GM12891 (cell line): ENCODE measurements around the gene PLCB2.

Experiments
- PAX5 ChIP-seq: IDR thresholded peaks from 2 replicates; pipeline ENCODE4 v1.6.1; 2011; ENCODE audit warnings: low read length, moderate library complexity, mild to moderate bottlenecking; ENCODE audit not compliant: insufficient read depth, severe bottlenecking
- POLR2A ChIP-seq: IDR thresholded peaks from 2 replicates; pipeline ENCODE4 v1.6.1; 2011; ENCODE audit warnings: low read depth, low read length, control low read depth
- POLR2AphosphoS5 ChIP-seq: IDR thresholded peaks from 2 replicates; pipeline ENCODE4 v1.6.1; 2011; ENCODE audit warnings: low read depth, low read length, control low read depth
- POU2F2 ChIP-seq: IDR thresholded peaks from 2 replicates; pipeline ENCODE4 v1.6.1; 2011; ENCODE audit warnings: low read depth, mild to moderate bottlenecking, control low read depth, low read length, moderate library complexity
- SPI1 ChIP-seq: IDR thresholded peaks from 2 replicates; pipeline ENCODE4 v1.6.1; 2011; ENCODE audit warnings: low read depth, low read length, control low read depth
- TAF1 ChIP-seq: IDR thresholded peaks from 2 replicates; pipeline ENCODE4 v1.6.1; 2011; ENCODE audit warnings: low read depth, low read length, control low read depth

DNA sequence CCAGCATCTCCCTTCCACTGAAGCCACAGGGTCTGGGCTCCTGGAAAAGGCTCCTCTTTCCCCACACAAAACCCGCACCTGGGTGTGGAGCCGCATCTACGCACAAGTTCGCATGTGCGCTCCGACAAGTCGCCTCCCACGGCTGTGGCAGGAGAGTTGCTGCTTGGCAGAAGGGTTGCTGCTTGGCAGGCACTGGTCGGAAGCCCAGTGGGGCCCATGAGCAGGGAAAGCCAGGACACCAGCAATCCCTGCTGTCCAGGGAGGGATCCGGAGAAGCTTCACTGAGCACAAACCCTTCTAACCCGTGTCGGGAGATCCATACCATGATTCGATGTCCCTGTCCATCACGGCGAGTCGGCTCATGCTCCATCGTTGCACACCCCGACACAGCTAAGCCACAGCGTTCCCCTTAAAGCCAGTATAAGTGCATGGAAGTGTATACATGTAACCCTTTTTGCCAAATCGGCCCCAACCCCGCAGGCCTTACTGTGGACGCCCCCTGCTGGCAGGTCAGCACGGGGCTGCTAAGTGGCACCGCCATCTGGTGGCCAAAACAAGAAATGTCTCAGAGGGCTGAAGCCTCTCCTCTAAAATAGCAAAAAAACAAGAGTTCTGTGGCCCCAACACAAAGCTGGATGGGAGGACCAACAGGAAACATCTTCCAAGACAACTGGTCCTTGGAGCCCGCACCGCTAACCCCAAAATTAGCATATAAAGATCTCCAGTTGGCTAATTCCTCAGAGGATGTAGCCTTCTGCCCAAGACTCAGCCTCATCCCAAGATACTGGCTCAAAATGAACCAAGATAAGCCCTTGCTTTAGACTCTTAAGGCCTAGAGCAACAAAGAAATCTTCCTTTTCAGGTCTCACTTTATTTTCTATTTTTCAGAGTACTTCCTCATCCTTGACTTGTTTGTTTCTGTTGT, 33.1 kb downstream of the PLCB2 start:
- TF ChIP-seq TAF1 = no peak
- no peak for TF ChIP-seq POLR2A
- no peak for TF ChIP-seq POLR2AphosphoS5
- no peak for TF ChIP-seq SPI1
- no peak for TF ChIP-seq PAX5
- TF ChIP-seq POU2F2 = 0 out of 2 replicates have a peak, but pooled peaks have one; percentile 43
